ENCODE data around the gene PCGF2. TPM values are rescaled to one million over a fixed set of nuclear protein-coding genes. Genes with fewer than 3 reads are reported as not detected.

The PCGF2 gene
- polyA plus RNA-seq, 1 donor from 2014 or later, result 11.7 TPM

GRCh38 chr17:38743556-38744171 is 4.5 kb downstream of the PCGF2 start:
- H3K9me3 ChIP-seq (ENCODE audit: low read length), result no peaks in the 10 kb centered on the region
- H3K4me2 ChIP-seq (ENCODE audit: low read length), result peak overlapping the region; percentile 64
- peak overlapping the region; percentile 59 for H3K9ac ChIP-seq (ENCODE audit: low read length)
- H3K79me2 ChIP-seq (replicated peaks; ENCODE audit: insufficient read depth, low read length), result peaks cover 84% of the 10 kb centered on the region
- no peaks in the 10 kb centered on the region for H3K9me2 ChIP-seq (ENCODE audit: insufficient read depth, low read length)
- no peak for TF ChIP-seq EZH2 (IDR thresholded peaks at IDR 0.05; ENCODE audit: borderline replicate concordance, insufficient read depth, low read length, poor library complexity, severe bottlenecking)
- no peak for TF ChIP-seq TAF1 (IDR thresholded peaks at IDR 0.05; ENCODE audit: low read depth)
- TF ChIP-seq RAD21 (conservative IDR thresholded peaks at IDR 0.05), result no peak
- TF ChIP-seq POLR2AphosphoS5 (IDR thresholded peaks at IDR 0.05), result peak; percentile 23
- TF ChIP-seq CTCF (IDR thresholded peaks at IDR 0.05; ENCODE audit: poor library complexity, severe bottlenecking), result no peak
- TF ChIP-seq MXI1 (conservative IDR thresholded peaks at IDR 0.05; ENCODE audit: poor library complexity, severe bottlenecking), result no peak
- no peak for TF ChIP-seq REST (IDR thresholded peaks at IDR 0.05; ENCODE audit: borderline replicate concordance)
- TF ChIP-seq SMC3 (conservative IDR thresholded peaks at IDR 0.05; ENCODE audit: poor library complexity), result no peak
- TF ChIP-seq EP300 (conservative IDR thresholded peaks at IDR 0.05; ENCODE audit: poor library complexity, severe bottlenecking), result peak; percentile 17
- no peaks in the 10 kb centered on the region for H3K27me3 ChIP-seq (ENCODE audit: insufficient read depth, low read depth, low read length)
- H3F3A ChIP-seq (ENCODE audit: insufficient read depth, low read length, poor library complexity, severe bottlenecking), result no peaks in the 10 kb centered on the region
- peak overlapping the region; percentile 83 for H3K27ac ChIP-seq (ENCODE audit: low read length)
- H3K36me3 ChIP-seq (ENCODE audit: insufficient read depth, low read length), result no peaks in the 10 kb centered on the region
- no peak overlapping the region for H2AFZ ChIP-seq (ENCODE audit: low read depth, low read length)
- H3K4me3 ChIP-seq (ENCODE audit: low read length), result peak overlapping the region; percentile 62
- peaks cover 23% of the 10 kb centered on the region for H4K20me1 ChIP-seq (ENCODE audit: insufficient read depth)

GRCh38 chr17:38742411-38743308 is 5.5 kb downstream of the PCGF2 start:
- Histone ChIP-seq H3F3A (ENCODE audit: insufficient read depth, low read length, poor library complexity, severe bottlenecking) (no peaks in the 10 kb centered on the region), H2AFZ (ENCODE audit: low read depth, low read length) (no peak overlapping the region), H3K4me2 (ENCODE audit: low read length) (no peak overlapping the region), H3K9ac (ENCODE audit: low read length) (peak overlapping the region; percentile 59), H3K27me3 (ENCODE audit: insufficient read depth, low read depth, low read length) (no peaks in the 10 kb centered on the region), H3K4me3 (ENCODE audit: low read length) (peak overlapping the region; percentile 62), H3K27ac (ENCODE audit: low read length) (peak overlapping the region; percentile 83), H4K20me1 (ENCODE audit: insufficient read depth) (peaks cover 23% of the 10 kb centered on the region), H3K79me2 (replicated peaks; ENCODE audit: insufficient read depth, low read length) (peaks cover 78% of the 10 kb centered on the region), H3K36me3 (ENCODE audit: insufficient read depth, low read length) (no peaks in the 10 kb centered on the region), H3K9me3 (ENCODE audit: low read length) (no peaks in the 10 kb centered on the region), H3K9me2 (ENCODE audit: insufficient read depth, low read length) (no peaks in the 10 kb centered on the region)
- no peak for TF ChIP-seq EZH2 (IDR thresholded peaks at IDR 0.05; ENCODE audit: borderline replicate concordance, insufficient read depth, low read length, poor library complexity, severe bottlenecking)
- TF ChIP-seq EP300 (conservative IDR thresholded peaks at IDR 0.05; ENCODE audit: poor library complexity, severe bottlenecking), result no peak
- no peak for TF ChIP-seq MXI1 (conservative IDR thresholded peaks at IDR 0.05; ENCODE audit: poor library complexity, severe bottlenecking)
- TF ChIP-seq REST (IDR thresholded peaks at IDR 0.05; ENCODE audit: borderline replicate concordance), result no peak
- no peak for TF ChIP-seq TAF1 (IDR thresholded peaks at IDR 0.05; ENCODE audit: low read depth)
- TF ChIP-seq CTCF (IDR thresholded peaks at IDR 0.05; ENCODE audit: poor library complexity, severe bottlenecking), result no peak
- no peak for TF ChIP-seq POLR2AphosphoS5 (IDR thresholded peaks at IDR 0.05)
- no peak for TF ChIP-seq SMC3 (conservative IDR thresholded peaks at IDR 0.05; ENCODE audit: poor library complexity)
- TF ChIP-seq RAD21 (conservative IDR thresholded peaks at IDR 0.05), result no peak

All from neural cell (in vitro differentiated cells).